ENCODE data around the gene RIPK1. TPM values are rescaled to one million over a fixed set of nuclear protein-coding genes. Genes with fewer than 3 reads are reported as not detected.
A peak's percentile ranks its signal among the peaks of the same experiment; 100 is the strongest.
"Not testable (repeated sequence)": the region's sequence is repeated elsewhere in the genome, so short reads cannot be mapped to it uniquely, and the experiment has no call there.

The RIPK1 gene
- total RNA-seq, 4 donors from 2014 or later, result 25.6 to 37.6 (median 32.2) TPM

GRCh38 chr6:3052481-3053230 is 15.6 kb upstream of the RIPK1 start:
- WGBS, result 81% methylated on average over 16 of the region's 17 CpGs
- Histone ChIP-seq H3K4me3 (no peak overlapping the region), H3K27me3 (no peaks in the 10 kb centered on the region), H3K36me3 (no peaks in the 10 kb centered on the region), H3K9me3 (no peaks in the 10 kb centered on the region), H3K4me1 (peaks cover 26% of the 10 kb centered on the region), H3K27ac (no peak overlapping the region)
- DNase-seq (ENCODE audit: low spot score in 2 of 2), result no peak
- TF ChIP-seq POLR2AphosphoS5 (IDR thresholded peaks at IDR 0.05), result no peak
- no peak for TF ChIP-seq EP300 (IDR thresholded peaks at IDR 0.05)
- TF ChIP-seq CTCF (IDR thresholded peaks at IDR 0.05), result no peak
- no peak for TF ChIP-seq POLR2A (IDR thresholded peaks at IDR 0.05)

GRCh38 chr6:3053231-3053508 is 15.1 kb upstream of the RIPK1 start:
- no peaks in the 10 kb centered on the region for H3K27me3 ChIP-seq
- peak overlapping the region; percentile 42 for H3K4me3 ChIP-seq
- no peaks in the 10 kb centered on the region for H3K9me3 ChIP-seq
- WGBS, result 86% methylated on average over 11 of the region's 11 CpGs
- peak overlapping the region; percentile 73 for H3K27ac ChIP-seq
- peaks cover 26% of the 10 kb centered on the region for H3K4me1 ChIP-seq
- TF ChIP-seq POLR2AphosphoS5 (IDR thresholded peaks at IDR 0.05), result no peak
- TF ChIP-seq POLR2A (IDR thresholded peaks at IDR 0.05), result no peak
- TF ChIP-seq EP300 (IDR thresholded peaks at IDR 0.05), result no peak
- no peak for TF ChIP-seq CTCF (IDR thresholded peaks at IDR 0.05)
- no peaks in the 10 kb centered on the region for H3K36me3 ChIP-seq
- no peak for DNase-seq (ENCODE audit: low spot score in 2 of 2)

GRCh38 chr6:3054229-3055157 is 13.8 kb upstream of the RIPK1 start:
- peaks cover 26% of the 10 kb centered on the region for H3K4me1 ChIP-seq
- not testable (repeated sequence) for H3K36me3 ChIP-seq, H3K9me3 ChIP-seq, H3K27me3 ChIP-seq
- WGBS, result 18% methylated on average over 27 of the region's 27 CpGs
- H3K27ac ChIP-seq, result peak overlapping the region; percentile 73
- DNase-seq (ENCODE audit: low spot score in 2 of 2), result peak in 1 of 2 donors; percentile 91
- H3K4me3 ChIP-seq, result peak overlapping the region; percentile 42

GRCh38 chr6:3055158-3055499 is 13.2 kb upstream of the RIPK1 start:
- not testable (repeated sequence) for DNase-seq (ENCODE audit: low spot score in 2 of 2); H3K36me3 ChIP-seq; H3K9me3 ChIP-seq; H3K27me3 ChIP-seq; H3K4me3 ChIP-seq
- H3K27ac ChIP-seq, result peak overlapping the region; percentile 73
- 54% methylated on average over 3 of the region's 3 CpGs for WGBS
- H3K4me1 ChIP-seq, result peaks cover 26% of the 10 kb centered on the region

- 86% methylated on average over 11 of the region's 11 CpGs for WGBS
- H3K27ac ChIP-seq, result no peak overlapping the region
- TF ChIP-seq CTCF (IDR thresholded peaks at IDR 0.05), result no peak
- no peak for TF ChIP-seq POLR2A (IDR thresholded peaks at IDR 0.05)
- TF ChIP-seq POLR2AphosphoS5 (IDR thresholded peaks at IDR 0.05), result no peak
- TF ChIP-seq EP300 (IDR thresholded peaks at IDR 0.05), result no peak
- no peak for DNase-seq (ENCODE audit: low spot score in 2 of 2)
- H3K4me3 ChIP-seq, result no peak overlapping the region
- no peaks in the 10 kb centered on the region for H3K27me3 ChIP-seq
- peaks cover 36% of the 10 kb centered on the region for H3K4me1 ChIP-seq
- no peaks in the 10 kb centered on the region for H3K9me3 ChIP-seq
- H3K36me3 ChIP-seq, result no peaks in the 10 kb centered on the region
These were observed 11.1 kb upstream of the RIPK1 start for GRCh38 chr6:3057063-3057770.

GRCh38 chr6:3058957-3059356 is 9.3 kb upstream of the RIPK1 start:
- H3K4me3 ChIP-seq, result no peak overlapping the region
- H3K36me3 ChIP-seq, result no peaks in the 10 kb centered on the region
- TF ChIP-seq POLR2A (IDR thresholded peaks at IDR 0.05) (no peak), EP300 (IDR thresholded peaks at IDR 0.05) (no peak), CTCF (IDR thresholded peaks at IDR 0.05) (no peak), POLR2AphosphoS5 (IDR thresholded peaks at IDR 0.05) (no peak)
- no peak overlapping the region for H3K27ac ChIP-seq
- H3K9me3 ChIP-seq, result no peaks in the 10 kb centered on the region
- H3K4me1 ChIP-seq, result peaks cover 31% of the 10 kb centered on the region
- WGBS, result 59% methylated on average over 2 of the region's 2 CpGs
- H3K27me3 ChIP-seq, result no peaks in the 10 kb centered on the region
- DNase-seq (ENCODE audit: low spot score in 2 of 2), result no peak

GRCh38 chr6:3060092-3060491 is 8.2 kb upstream of the RIPK1 start:
- H3K4me1 ChIP-seq, result peaks cover 31% of the 10 kb centered on the region
- 97% methylated on average over 11 of the region's 11 CpGs for WGBS
- H3K9me3 ChIP-seq; DNase-seq (ENCODE audit: low spot score in 2 of 2); H3K27me3 ChIP-seq; H3K4me3 ChIP-seq; H3K27ac ChIP-seq; H3K36me3 ChIP-seq: not testable (repeated sequence)
